HepG2 (cell line): ENCODE data around the gene ZNF281. TPM values are rescaled to one million over a fixed set of nuclear protein-coding genes. Genes with fewer than 3 reads are reported as not detected.

ENCODE experiments used
- ATAC-seq: fragments of 200-7000 bp; cut with Tn5 transposase; 3 replicates; pipeline ENCODE4 v1.9.1; 2020; ENCODE audit warnings: mild to moderate bottlenecking, moderate library complexity
- BruUV-seq: library from RNA; stranded (reverse); fragments of 400-500 nt; replicated peaks from 2 replicates; lab custom pipeline; 2021; lab: Mats Ljungman, UMichigan
- CTCF ChIA-PET: fragments of 300-600 bp; formaldehyde crosslinking; extraction: SDS; loops from one replicate; lab custom pipeline; 2021; ENCODE audit warnings: low total read pairs, inconsistent platforms, low intra/inter-chr PET ratio; lab: Yijun Ruan, JAX
- POLR2A ChIA-PET: fragments of 350-600 bp; sonication (Branson Sonifier 250); formaldehyde crosslinking; loops from one replicate; lab custom pipeline; 2020; ENCODE audit warnings: antibody characterized with exemption, inconsistent platforms; lab: Yijun Ruan, JAX
- DNase-seq: peaks from one replicate; pipeline ENCODE4 v3.0.0-alpha.2; 2015; ENCODE audit warnings: low spot score
- FAIRE-seq: peaks from 3 replicates; lab custom pipeline; 2011; peaks lifted over from hg19 to GRCh38; lab: Jason Lieb, UNC
- H2AFZ ChIP-seq: one replicate; pipeline ENCODE4 v1.6.1; 2011; ENCODE audit warnings: low read length, inconsistent platforms
- H3K27ac ChIP-seq: fragments of 300-600 bp; 3 replicates; pipeline ENCODE4 v1.8.0; 2011; ENCODE audit warnings: mixed run types, mild to moderate bottlenecking, mixed read lengths, low read length, inconsistent platforms; ENCODE audit not compliant: insufficient read depth; ENCODE audit errors: extremely low read length
- H3K27me3 ChIP-seq, 2 experiments: fragments of 200-600 bp in 1 of 2; 2 replicates in 1 of 2; 3 replicates in 1 of 2; pipeline versions ENCODE4 v1.6.0 to v1.8.0; 2011; ENCODE audit warnings: low read length in 2 of 2, mild to moderate bottlenecking in 2 of 2, moderate library complexity in 2 of 2, inconsistent platforms in 1 of 2; ENCODE audit not compliant: insufficient read depth in 2 of 2, control insufficient read depth in 1 of 2
- H3K36me3 ChIP-seq, 2 experiments: fragments of 200-600 bp in 1 of 2; replicated peaks in 1 of 2; 2 replicates in 1 of 2; 3 replicates in 1 of 2; pipeline versions ENCODE4 v1.5.1 to v1.8.0; 2011; ENCODE audit warnings: low read length in 2 of 2, inconsistent platforms in 1 of 2; ENCODE audit not compliant: insufficient read depth in 2 of 2, control insufficient read depth in 1 of 2
- H3K4me1 ChIP-seq: 2 replicates; pipeline ENCODE4 v1.5.1; 2012; ENCODE audit warnings: low read length, inconsistent platforms; ENCODE audit not compliant: insufficient read depth
- H3K4me2 ChIP-seq: 2 replicates; pipeline ENCODE4 v1.6.0; 2011; ENCODE audit warnings: low read depth, low read length, inconsistent platforms
- H3K4me3 ChIP-seq, 3 experiments: fragments of 200-600 bp in 1 of 3; sonication (generic), shearing (Covaris generic) in 1 of 3; replicated peaks in 1 of 3; 2 replicates each; pipeline ENCODE4 v1.5.1; 2011 to 2016; ENCODE audit warnings: low read length in 3 of 3, inconsistent platforms in 2 of 3, low read depth in 2 of 3, mild to moderate bottlenecking in 2 of 3, control low read depth in 1 of 3, mixed read lengths in 1 of 3; ENCODE audit not compliant: insufficient read depth in 1 of 3
- H3K79me2 ChIP-seq: one replicate; pipeline ENCODE4 v1.6.1; 2011; ENCODE audit warnings: low read length, inconsistent platforms; ENCODE audit not compliant: insufficient read depth
- H3K9ac ChIP-seq: 2 replicates; pipeline ENCODE4 v1.6.0; 2011; ENCODE audit warnings: mild to moderate bottlenecking, low read depth, low read length, inconsistent platforms; ENCODE audit not compliant: insufficient read depth
- H3K9me3 ChIP-seq: 2 replicates; pipeline ENCODE4 v1.5.1; 2012; ENCODE audit warnings: mild to moderate bottlenecking, low read length
- H4K20me1 ChIP-seq: 2 replicates; pipeline ENCODE4 v1.6.0; 2011; ENCODE audit warnings: inconsistent platforms, mild to moderate bottlenecking, low read length, moderate library complexity; ENCODE audit not compliant: insufficient read depth
- NFRKB ChIP-seq: fragments of 450-650 bp; IDR thresholded peaks from 2 replicates; pipeline ENCODE4 v1.6.1; 2017
- NFYC ChIP-seq: IDR thresholded peaks from 2 replicates; pipeline ENCODE4 v1.6.1; 2016; ENCODE audit warnings: missing genetic modification reagents, missing compliant biosample characterization
- TP53 ChIP-seq: sonication (generic); formaldehyde crosslinking; conservative IDR thresholded peaks from 2 replicates; pipeline ENCODE4 v1.4.0; 2020; ENCODE audit warnings: missing genetic modification reagents
- ZNF629 ChIP-seq: sonication (generic); formaldehyde crosslinking; conservative IDR thresholded peaks from 2 replicates; pipeline ENCODE4 v1.5.0; 2020; ENCODE audit warnings: missing genetic modification reagents
- ZNF703 ChIP-seq: sonication (generic); formaldehyde crosslinking; IDR thresholded peaks from 2 replicates; pipeline ENCODE4 v1.5.1; 2020; ENCODE audit warnings: missing genetic modification reagents, mild to moderate bottlenecking, moderate library complexity, borderline replicate concordance
- ZNF709 ChIP-seq: sonication (generic); formaldehyde crosslinking; IDR thresholded peaks from 2 replicates; pipeline ENCODE4 v1.5.0; 2020; ENCODE audit warnings: mild to moderate bottlenecking, missing genetic modification reagents
- WGBS: methylation state at CpG from one replicate; pipeline ENCODE4 v1.1.6; 2017; ENCODE audit warnings: low lambda C conversion rate; 5-methylcytosine and 5-hydroxymethylcytosine counted together
- in situ Hi-C: cut with HindIII; loops from 2 replicates; pipeline ENCODE4 v1.10.0; 2017; ENCODE audit warnings: low pct_unique_long_range_greater_than_20kb; ENCODE audit not compliant: extremely low pct_ligation_motif_present
- intact Hi-C: fragments of 100-400 bp; cut with micrococcal nuclease; formaldehyde crosslinking; loops from one replicate; pipeline ENCODE4 v1.10.0; 2022; ENCODE audit not compliant: unreplicated experiment
- polyA plus RNA-seq, 8 experiments: library from polyadenylated mRNA; depleted of rRNA in 3 of 8; stranded (reverse) in 7 of 8; unstranded in 1 of 8; fragments of >200 nt; fragmentation: Illumina TruSeq in 4 of 8; extraction: Trizol in 4 of 8; gene quantifications; 2 replicates each; pipeline versions ENCODE4 v1.2.1 to v1.2.3, GENCODE V29; 2011 to 2016; ENCODE audit warnings: low read depth in 4 of 8, missing spikeins in 1 of 8, mixed read lengths in 1 of 8; ENCODE audit not compliant: insufficient read depth in 1 of 8
- total RNA-seq, 5 experiments: library from RNA; depleted of rRNA; stranded (reverse); fragments of >200 nt; fragmentation: Illumina TruSeq; extraction: Trizol; gene quantifications; 2 replicates each; pipeline ENCODE4 v1.2.3, GENCODE V29; 2016; ENCODE audit warnings: low read depth in 1 of 5

ZNF281 gene
- total and polyA plus RNA-seq, 2 of the 13 experiments (the other 11 are each of a cell fraction or from before 2014, with no cell fraction given) = 7.7 to 20.6 TPM

GRCh38 chr1:200426196-200426595 lies 16.4 kb upstream of the ZNF281 start:
- no TSS peak for BruUV-seq

GRCh38 chr1:200423235-200423634 lies 13.4 kb upstream of the ZNF281 start:
- no peak overlapping the region for H3K27ac ChIP-seq

More at GRCh38 chr1:200426196-200426595, 16.4 kb upstream of the ZNF281 start:
- no peak overlapping the region for H3K27ac ChIP-seq
- POLR2A ChIA-PET = no interaction called here
- no peak for TF ChIP-seq ZNF703 (CRISPR knock-in tag)
- TF ChIP-seq NFYC (CRISPR knock-in tag) = 0 out of 2 replicates have a peak, but pooled peaks have one; percentile 16
- TF ChIP-seq, all 625 proteins: peak for 1
- DNase-seq (no peak), ATAC-seq (no peak), FAIRE-seq (no peak)
- Histone ChIP-seq H3K27me3 (no peaks in the 10 kb centered on the region), H3K9ac (no peak overlapping the region), H3K79me2 (no peaks in the 10 kb centered on the region), H3K36me3 (no peaks in the 10 kb centered on the region), H3K4me2 (no peak overlapping the region), H3K4me3 (no peak overlapping the region), H3K9me3 (no peaks in the 10 kb centered on the region), H4K20me1 (no peaks in the 10 kb centered on the region), H3K4me1 (peaks cover 55% of the 10 kb centered on the region), H2AFZ (no peak overlapping the region)
- in situ Hi-C loops = no loop called here
- 93% methylated on average over 2 of the region's 2 CpGs for WGBS
- intact Hi-C loops = no loop called here
- CTCF ChIA-PET = no interaction called here

More at GRCh38 chr1:200423235-200423634, 13.4 kb upstream of the ZNF281 start:
- intact Hi-C loops = no loop called here
- no peak for DNase-seq
- ATAC-seq = no peak
- H3K27me3 ChIP-seq = no peaks in the 10 kb centered on the region
- in situ Hi-C loops = no loop called here
- no peak for FAIRE-seq
- no TSS peak for BruUV-seq
- 58% methylated on average over 6 of the region's 6 CpGs for WGBS
- POLR2A ChIA-PET = no interaction called here
- no peaks in the 10 kb centered on the region for H3K9me3 ChIP-seq
- no peaks in the 10 kb centered on the region for H4K20me1 ChIP-seq
- TF ChIP-seq ZNF629 (CRISPR knock-in tag) (peak; percentile 71), NFRKB (no peak), TP53 (no peak), ZNF709 (no peak)
- H2AFZ ChIP-seq = no peak overlapping the region
- no peaks in the 10 kb centered on the region for H3K79me2 ChIP-seq
- H3K4me2 ChIP-seq = no peak overlapping the region
- H3K9ac ChIP-seq = no peak overlapping the region
- no peak overlapping the region for H3K4me3 ChIP-seq
- H3K36me3 ChIP-seq = no peaks in the 10 kb centered on the region
- CTCF ChIA-PET = no interaction called here
- peaks cover 44% of the 10 kb centered on the region for H3K4me1 ChIP-seq
